MM.1S (cell line): ENCODE measurements around the gene RANBP9.
A peak's percentile ranks its signal among the peaks of the same experiment; 100 is the strongest.

ENCODE experiments used
- DNase-seq: peaks from one replicate; pipeline ENCODE4 v3.0.0-alpha.2; 2015
- H2AFZ ChIP-seq: fragments of 300-600 bp; sonication (generic); 2 replicates; pipeline ENCODE4 v1.6.0; 2016; ENCODE audit warnings: antibody characterized with exemption, low read length
- H3F3A ChIP-seq: fragments of 300-600 bp; sonication (generic); 2 replicates; pipeline ENCODE4 v1.6.1; 2016; ENCODE audit warnings: mild to moderate bottlenecking, antibody characterized with exemption, low read length, moderate library complexity, mixed read lengths; ENCODE audit not compliant: insufficient read depth
- H3K27ac ChIP-seq: fragments of 300-600 bp; sonication (generic); 2 replicates; pipeline ENCODE4 v1.5.1; 2016; ENCODE audit warnings: mild to moderate bottlenecking, low read length
- H3K27me3 ChIP-seq: fragments of 300-600 bp; sonication (generic); replicated peaks from 2 replicates; pipeline ENCODE4 v1.6.0; 2016; ENCODE audit warnings: low read length; ENCODE audit not compliant: insufficient read depth
- H3K36me3 ChIP-seq: fragments of 300-600 bp; sonication (generic); replicated peaks from 2 replicates; pipeline ENCODE4 v1.6.1; 2016; ENCODE audit warnings: mild to moderate bottlenecking, low read length, mixed read lengths; ENCODE audit not compliant: insufficient read depth
- H3K4me1 ChIP-seq: fragments of 300-600 bp; sonication (generic); 2 replicates; pipeline ENCODE4 v1.6.1; 2016; ENCODE audit warnings: low read length, mixed read lengths
- H3K4me2 ChIP-seq: fragments of 300-600 bp; sonication (generic); 2 replicates; pipeline ENCODE4 v1.6.0; 2016; ENCODE audit warnings: low read depth, low read length
- H3K4me3 ChIP-seq: fragments of 300-600 bp; sonication (generic); 2 replicates; pipeline ENCODE4 v1.5.1; 2016; ENCODE audit warnings: low read length, mixed read lengths
- H3K79me2 ChIP-seq: fragments of 300-600 bp; sonication (generic); 2 replicates; pipeline ENCODE4 v1.6.1; 2016; ENCODE audit warnings: mixed run types, low read length, mixed read lengths
- H3K9ac ChIP-seq: fragments of 300-600 bp; sonication (generic); 2 replicates; pipeline ENCODE4 v1.6.1; 2016; ENCODE audit warnings: low read length, mixed read lengths
- H3K9me2 ChIP-seq: fragments of 300-600 bp; sonication (generic); replicated peaks from 2 replicates; pipeline ENCODE4 v1.6.1; 2016; ENCODE audit warnings: mild to moderate bottlenecking, low read length, mixed read lengths; ENCODE audit not compliant: insufficient read depth
- H3K9me3 ChIP-seq: fragments of 300-600 bp; sonication (generic); replicated peaks from 2 replicates; pipeline ENCODE4 v1.6.1; 2016; ENCODE audit warnings: mild to moderate bottlenecking, low read length, mixed read lengths; ENCODE audit not compliant: insufficient read depth
- H4K20me1 ChIP-seq: fragments of 300-600 bp; sonication (generic); 2 replicates; pipeline ENCODE4 v1.6.1; 2016; ENCODE audit warnings: mild to moderate bottlenecking, low read length, moderate library complexity, mixed read lengths; ENCODE audit not compliant: insufficient read depth
- EZH2 ChIP-seq: fragments of 300-600 bp; sonication (generic); optimal IDR thresholded peaks from 2 replicates; pipeline ENCODE3; 2017; ENCODE audit warnings: low read depth, mild to moderate bottlenecking, antibody characterized with exemption, low read length, mixed read lengths
- EZH2phosphoT487 ChIP-seq: fragments of 300-600 bp; sonication (generic); IDR thresholded peaks from 2 replicates; pipeline ENCODE4 v1.6.1; 2018; ENCODE audit warnings: antibody characterized with exemption, low read length
- TF ChIP-seq, protein P1 (sequence below): fragments of 300-600 bp; sonication (generic); IDR thresholded peaks from 2 replicates; pipeline ENCODE4 v1.5.1; 2016; ENCODE audit warnings: antibody characterized with exemption, low read length, mixed read lengths

RANBP9 gene

DNA sequence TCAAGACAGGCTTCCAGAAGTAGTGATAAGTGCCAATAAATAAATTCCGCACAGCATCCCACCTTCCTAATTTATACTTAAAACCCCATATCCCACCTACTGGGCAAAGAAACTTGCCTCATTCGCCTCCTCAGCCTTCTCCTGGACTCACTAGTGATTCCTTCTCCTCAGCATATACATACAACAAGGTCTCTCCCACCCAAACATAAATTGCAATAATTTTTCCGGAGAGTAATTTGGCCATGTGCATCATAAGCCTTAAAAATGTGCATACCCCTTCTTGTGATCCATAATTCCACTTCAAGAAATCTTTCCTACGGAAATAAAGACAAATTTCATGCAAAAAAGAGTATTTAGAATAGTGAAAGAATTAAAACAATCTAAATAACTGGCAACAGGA, 26.8 kb downstream of the RANBP9 start:
- H3K9me3 ChIP-seq: no peaks in the 10 kb centered on the region
- no peaks in the 10 kb centered on the region for H4K20me1 ChIP-seq
- H3F3A ChIP-seq: peaks cover 10% of the 10 kb centered on the region
- no peaks in the 10 kb centered on the region for H3K36me3 ChIP-seq
- H3K9me2 ChIP-seq: no peaks in the 10 kb centered on the region
- H3K4me1 ChIP-seq: peaks cover 25% of the 10 kb centered on the region
- TF ChIP-seq EZH2phosphoT487: no peak
- no peak for DNase-seq
- H3K4me2 ChIP-seq: no peak overlapping the region
- H3K27ac ChIP-seq: no peak overlapping the region
- no peak overlapping the region for H3K4me3 ChIP-seq
- H3K79me2 ChIP-seq: peaks cover 89% of the 10 kb centered on the region
- H3K27me3 ChIP-seq: no peaks in the 10 kb centered on the region
- no peak overlapping the region for H2AFZ ChIP-seq
- no peak overlapping the region for H3K9ac ChIP-seq

DNA sequence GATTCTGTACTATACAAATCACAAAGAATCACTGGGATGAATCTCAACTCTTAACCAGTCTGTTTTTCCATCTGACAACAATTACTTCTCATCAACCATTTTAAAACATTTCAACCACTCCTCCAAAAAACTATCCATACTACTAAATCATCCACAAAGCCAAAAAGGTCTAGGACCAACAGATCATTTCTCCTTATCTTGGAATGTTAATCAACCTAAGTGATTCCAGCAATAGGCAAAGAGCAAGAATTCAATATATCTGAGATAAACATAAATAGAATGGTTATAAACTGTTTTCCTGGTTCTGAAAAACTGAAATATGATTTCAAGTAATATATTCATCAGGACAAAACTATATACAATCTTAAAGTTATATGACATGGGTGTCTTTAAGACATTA, 28.6 kb downstream of the RANBP9 start:
- Histone ChIP-seq H3K4me2 (no peak overlapping the region), H3K9me3 (no peaks in the 10 kb centered on the region), H3F3A (peaks cover 8% of the 10 kb centered on the region), H3K36me3 (no peaks in the 10 kb centered on the region), H4K20me1 (no peaks in the 10 kb centered on the region), H3K9me2 (no peaks in the 10 kb centered on the region), H3K4me3 (no peak overlapping the region), H3K27me3 (no peaks in the 10 kb centered on the region), H2AFZ (no peak overlapping the region), H3K79me2 (peaks cover 88% of the 10 kb centered on the region), H3K4me1 (peaks cover 19% of the 10 kb centered on the region), H3K27ac (no peak overlapping the region), H3K9ac (no peak overlapping the region)
- TF ChIP-seq, protein P1, sequence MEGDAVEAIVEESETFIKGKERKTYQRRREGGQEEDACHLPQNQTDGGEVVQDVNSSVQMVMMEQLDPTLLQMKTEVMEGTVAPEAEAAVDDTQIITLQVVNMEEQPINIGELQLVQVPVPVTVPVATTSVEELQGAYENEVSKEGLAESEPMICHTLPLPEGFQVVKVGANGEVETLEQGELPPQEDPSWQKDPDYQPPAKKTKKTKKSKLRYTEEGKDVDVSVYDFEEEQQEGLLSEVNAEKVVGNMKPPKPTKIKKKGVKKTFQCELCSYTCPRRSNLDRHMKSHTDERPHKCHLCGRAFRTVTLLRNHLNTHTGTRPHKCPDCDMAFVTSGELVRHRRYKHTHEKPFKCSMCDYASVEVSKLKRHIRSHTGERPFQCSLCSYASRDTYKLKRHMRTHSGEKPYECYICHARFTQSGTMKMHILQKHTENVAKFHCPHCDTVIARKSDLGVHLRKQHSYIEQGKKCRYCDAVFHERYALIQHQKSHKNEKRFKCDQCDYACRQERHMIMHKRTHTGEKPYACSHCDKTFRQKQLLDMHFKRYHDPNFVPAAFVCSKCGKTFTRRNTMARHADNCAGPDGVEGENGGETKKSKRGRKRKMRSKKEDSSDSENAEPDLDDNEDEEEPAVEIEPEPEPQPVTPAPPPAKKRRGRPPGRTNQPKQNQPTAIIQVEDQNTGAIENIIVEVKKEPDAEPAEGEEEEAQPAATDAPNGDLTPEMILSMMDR: no peak
- TF ChIP-seq EZH2phosphoT487: no peak
- TF ChIP-seq EZH2: no peak
- no peak for DNase-seq

DNA sequence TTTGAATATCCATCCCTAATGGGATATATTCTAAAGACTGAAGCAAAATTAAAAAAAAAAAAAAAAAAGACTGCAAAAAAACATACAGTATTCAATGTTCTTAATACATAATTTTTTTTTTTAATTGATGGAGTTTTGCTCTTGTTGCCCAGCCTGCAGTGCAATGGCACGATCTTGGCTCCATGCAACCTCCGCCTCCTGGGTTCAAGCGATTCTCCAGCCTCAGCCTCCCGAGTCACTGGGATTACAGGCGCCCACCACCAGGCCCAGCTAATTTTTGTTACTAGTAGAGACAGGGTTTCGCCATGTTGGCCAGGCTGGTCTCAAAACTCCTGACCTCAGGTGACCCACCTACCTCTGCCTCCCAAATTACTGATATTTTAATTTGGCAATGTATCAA, 29.3 kb downstream of the RANBP9 start:
- Histone ChIP-seq H4K20me1 (no peaks in the 10 kb centered on the region), H3F3A (peaks cover 8% of the 10 kb centered on the region), H3K4me3 (no peak overlapping the region), H3K9me3 (no peaks in the 10 kb centered on the region), H3K27me3 (no peaks in the 10 kb centered on the region), H3K36me3 (no peaks in the 10 kb centered on the region), H3K9ac (no peak overlapping the region), H2AFZ (no peak overlapping the region), H3K4me1 (peaks cover 13% of the 10 kb centered on the region), H3K4me2 (no peak overlapping the region), H3K9me2 (no peaks in the 10 kb centered on the region), H3K27ac (no peak overlapping the region), H3K79me2 (peaks cover 88% of the 10 kb centered on the region)
- DNase-seq: no peak
- no peak for TF ChIP-seq EZH2phosphoT487
- no peak for TF ChIP-seq EZH2
- TF ChIP-seq, protein P1: no peak

DNA sequence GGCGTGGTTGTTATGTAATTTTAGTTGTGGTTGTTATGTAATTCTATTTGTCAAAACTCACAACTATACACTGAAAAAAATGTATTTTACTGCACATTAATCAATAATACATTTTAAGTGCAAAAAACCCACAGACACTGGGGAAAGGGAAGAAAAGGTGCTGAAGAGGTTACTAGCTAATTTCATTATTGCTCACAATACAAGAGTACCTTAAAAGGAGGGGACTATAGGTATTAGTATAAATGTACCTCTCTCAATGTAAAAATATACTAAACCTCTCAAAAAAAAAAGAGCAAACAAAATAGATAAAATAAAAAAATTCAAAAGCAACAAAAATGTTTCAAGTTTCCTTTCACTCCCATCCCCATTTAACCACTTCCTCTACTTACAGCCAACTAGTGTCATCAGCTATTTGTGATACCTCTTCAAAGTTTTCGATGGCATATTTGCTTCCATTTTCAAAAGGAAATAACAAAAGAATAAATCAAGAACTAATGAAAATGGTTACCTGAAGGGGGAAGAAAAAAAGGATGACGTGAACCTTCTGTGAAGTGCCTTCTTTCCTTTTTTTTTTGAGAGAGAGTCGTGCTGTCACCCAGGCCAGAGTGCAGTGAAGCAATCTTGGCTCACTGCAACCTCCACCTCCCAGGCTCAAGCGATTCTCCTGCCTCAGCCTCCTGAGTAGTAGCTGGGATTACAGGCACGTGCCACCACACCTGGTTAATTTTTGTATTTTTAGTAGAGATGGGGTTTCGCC, 30.2 kb downstream of the RANBP9 start:
- Histone ChIP-seq H3K9ac (0 out of 2 replicates have a peak overlapping the region, but pooled peaks have one; percentile 25), H3K36me3 (no peaks in the 10 kb centered on the region), H3F3A (peaks cover 8% of the 10 kb centered on the region), H3K79me2 (peaks cover 88% of the 10 kb centered on the region), H3K27ac (peak overlapping the region; percentile 60; the same call in 1 of the 2 replicates), H3K4me1 (peaks cover 6% of the 10 kb centered on the region), H3K4me3 (peak overlapping the region; percentile 24), H3K9me2 (no peaks in the 10 kb centered on the region), H3K4me2 (peak overlapping the region; percentile 43), H3K9me3 (no peaks in the 10 kb centered on the region), H3K27me3 (no peaks in the 10 kb centered on the region), H2AFZ (no peak overlapping the region), H4K20me1 (no peaks in the 10 kb centered on the region)
- TF ChIP-seq EZH2: no peak
- no peak for TF ChIP-seq EZH2phosphoT487
- TF ChIP-seq, protein P1: no peak
- peak; percentile 54 for DNase-seq
